ENCODE results near the gene DOK7. TPM values are rescaled to one million over a fixed set of nuclear protein-coding genes. Genes with fewer than 3 reads are reported as not detected.
"Not testable (repeated sequence)": the region's sequence is repeated elsewhere in the genome, so short reads cannot be mapped to it uniquely, and the experiment has no call there.

Gene DOK7
- polyA plus RNA-seq, 10 donors = 9.6 to 17.5 (median 14.4) TPM

DNA sequence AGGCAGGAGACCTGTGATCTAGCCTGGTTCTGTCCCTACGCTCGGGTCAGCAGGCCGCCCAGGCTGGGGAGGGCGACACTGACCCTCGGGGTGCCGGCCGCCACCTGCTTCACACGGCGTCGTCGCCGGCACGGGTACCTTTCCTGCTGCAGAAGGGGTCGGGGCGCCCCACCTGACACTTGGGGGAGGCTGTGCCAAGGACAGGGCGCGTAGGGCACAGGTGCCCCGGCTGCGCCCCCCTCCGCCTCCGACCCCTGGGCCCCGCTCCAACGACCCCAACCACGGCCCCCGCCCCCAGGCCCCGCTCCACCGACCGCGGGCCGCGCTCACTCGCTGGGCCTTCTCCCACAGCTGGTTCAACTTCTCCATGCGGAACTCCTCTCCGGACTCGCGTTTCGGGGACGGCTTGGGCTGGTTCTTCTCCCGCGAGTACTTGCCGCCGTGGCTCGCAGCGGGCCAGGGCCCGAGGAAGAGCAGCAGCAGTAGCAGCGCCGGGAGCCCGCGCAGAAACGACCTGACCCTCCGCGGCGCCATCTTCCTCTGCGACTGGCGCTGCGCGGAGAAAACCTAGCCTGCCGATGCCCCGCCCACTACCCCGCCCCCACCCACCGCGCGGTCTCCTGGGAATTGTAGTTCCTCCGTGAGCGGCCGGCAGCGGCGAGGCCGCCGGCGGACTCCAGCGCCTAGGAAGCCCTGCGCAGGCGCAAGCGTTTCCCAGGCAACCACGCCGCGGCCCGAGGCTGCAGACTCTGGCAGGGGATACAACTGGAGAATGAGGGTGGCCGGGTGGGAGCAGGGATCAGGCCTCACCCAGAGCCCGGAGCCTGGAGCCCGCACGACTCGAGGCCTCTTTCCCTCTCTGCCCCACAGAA, 69.0 kb downstream of the DOK7 start, which contains the start of gene LRPAP1:
TSS of gene LRPAP1 (minus strand) at position 544 of the 872 bp plus-strand sequence. CDS start at position 534, 10 bp downstream.
- peak; percentile 90 to 97 (median 94) for DNase-seq

DNA sequence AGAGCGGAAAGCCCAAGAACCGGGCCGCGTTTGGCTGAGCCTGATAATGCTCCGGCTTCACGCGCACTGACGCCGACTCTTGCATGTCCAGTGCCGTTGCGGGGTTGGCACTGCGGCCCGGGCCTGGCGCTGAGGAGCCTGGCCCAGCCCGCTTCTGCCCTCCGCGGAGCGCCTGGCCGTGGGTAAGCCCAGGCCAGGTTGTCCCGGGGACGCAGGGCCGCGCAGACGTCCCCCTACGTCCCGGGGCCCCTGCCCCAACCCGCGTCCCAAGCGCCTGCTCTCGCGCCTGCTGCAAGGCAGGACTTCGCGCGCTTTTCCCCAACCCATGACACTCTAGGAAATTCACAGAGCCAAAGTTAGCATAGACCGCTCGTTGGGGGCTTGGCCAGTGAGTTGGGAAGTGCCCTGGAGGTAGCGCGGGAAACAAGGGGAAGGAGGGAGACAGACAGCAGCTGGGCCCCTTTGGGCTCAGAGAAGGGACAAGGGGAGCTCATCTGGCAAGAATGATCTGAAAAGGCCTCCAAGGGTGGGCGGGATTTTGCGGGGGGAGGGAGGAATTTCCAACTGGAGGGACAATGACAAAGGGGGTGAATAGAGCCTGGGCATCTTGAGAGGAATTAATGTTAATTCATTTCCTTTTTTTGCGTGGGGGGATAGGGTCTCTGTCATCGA, 69.8 kb downstream of the DOK7 start:
- DNase-seq = no peak

DNA sequence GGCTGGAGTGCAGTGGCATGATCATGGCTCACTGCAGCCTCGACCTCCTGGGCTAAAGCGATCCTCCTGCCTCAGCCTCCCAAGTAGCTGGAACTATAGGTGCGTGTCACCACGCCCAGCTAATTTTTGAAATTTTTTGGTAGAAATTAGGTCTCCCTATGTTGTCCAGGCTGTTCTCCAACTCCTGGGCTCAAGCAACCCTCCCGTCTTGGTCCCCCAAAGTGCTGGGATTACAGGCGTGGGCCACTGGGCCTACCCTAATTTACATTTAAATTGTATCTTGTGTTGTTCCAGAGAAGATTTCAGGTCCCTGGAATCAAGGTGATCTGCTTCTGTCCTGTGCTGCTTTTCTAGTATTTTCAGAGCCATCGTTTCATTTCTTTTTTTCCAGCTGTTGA, 70.3 kb downstream of the DOK7 start:
- no peak for DNase-seq

GRCh38 chr4:3535812-3536211, 72.7 kb downstream of the DOK7 start:
- not testable (repeated sequence) for DNase-seq

DNA sequence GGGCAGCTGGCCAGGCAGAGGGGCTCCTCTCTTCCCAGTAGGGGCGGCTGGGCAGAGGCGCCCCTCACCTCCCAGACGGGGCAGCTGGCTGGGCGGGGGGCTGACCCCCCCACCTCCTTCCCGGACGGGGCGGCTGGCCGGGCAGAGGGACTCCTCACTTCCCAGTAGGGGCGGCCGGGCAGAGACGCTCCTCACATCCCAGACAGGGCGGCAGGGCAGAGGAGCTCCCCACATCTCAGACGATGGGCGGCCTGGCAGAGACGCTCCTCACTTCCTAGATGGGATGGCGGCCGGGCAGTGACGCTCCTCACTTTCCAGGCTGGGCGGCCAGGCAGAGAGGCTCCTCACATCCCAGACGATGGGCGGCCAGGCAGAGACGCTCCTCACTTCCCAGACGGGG, 75.8 kb downstream of the DOK7 start:
- not testable (repeated sequence) for DNase-seq

- not testable (repeated sequence) for DNase-seq
Observed at GRCh38 chr4:3543415-3543814, 80.3 kb downstream of the DOK7 start.

Other genes with a start within 250 kb of the DOK7 start
- gene MSANTD1, start 214.1 kb upstream of the DOK7 start, polyA plus RNA-seq (ENCODE audit: insufficient read length in 10 of 10) = under 1 TPM; 0.28 to 0.98 (median 0.50) TPM
- 10 to 100 TPM; 21.6 to 42.9 (median 31.3) TPM for gene RGS12, start 170.3 kb upstream of the DOK7 start, polyA plus RNA-seq (ENCODE audit: insufficient read length in 10 of 10)
- gene HGFAC, start 21.3 kb upstream of the DOK7 start, polyA plus RNA-seq (ENCODE audit: insufficient read length in 10 of 10) = 1 to 10 TPM in 6 of 10 donors, under 1 TPM in 4; 0.56 to 1.8 (median 1.1) TPM
- 100 to 1,000 TPM in 2 of 10 donors, 10 to 100 TPM in 8; 60.3 to 115 (median 74.1) TPM for gene LRPAP1, start 69.1 kb downstream of the DOK7 start, polyA plus RNA-seq (ENCODE audit: insufficient read length in 10 of 10)

Measured in muscle of back (tissue), 11 donors.